OCI-LY3 (cell line): ENCODE data around the gene GAL3ST2.
"Not testable (repeated sequence)": the region's sequence is repeated elsewhere in the genome, so short reads cannot be mapped to it uniquely, and the experiment has no call there.

Experiments
- H2AFZ ChIP-seq: fragments of 200-600, 300-600 bp; shearing (Covaris generic); 2 replicates; pipeline ENCODE4 v1.6.0; 2014; ENCODE audit warnings: antibody characterized with exemption, low read depth, low read length
- H3K27ac ChIP-seq: fragments of 200-600, 300-600 bp; sonication (generic); 2 replicates; pipeline ENCODE4 v1.5.1; 2014; ENCODE audit warnings: mild to moderate bottlenecking, low read length, moderate library complexity, mixed read lengths
- H3K27me3 ChIP-seq: fragments of 200-600, 300-600 bp; sonication (generic); 2 replicates; pipeline ENCODE4 v1.6.1; 2014; ENCODE audit warnings: low read depth, low read length, mixed read lengths
- H3K36me3 ChIP-seq: fragments of 200-600, 300-600 bp; sonication (generic); replicated peaks from 2 replicates; pipeline ENCODE3; 2014; ENCODE audit warnings: low read depth, low read length, mixed read lengths
- H3K4me1 ChIP-seq: fragments of 300-600, 200-600 bp; sonication (generic); 2 replicates; pipeline ENCODE4 v1.6.1; 2014; ENCODE audit warnings: low read length, mixed read lengths
- H3K4me2 ChIP-seq: fragments of 200-600, 300-600 bp; sonication (generic); 2 replicates; pipeline ENCODE4 v1.6.1; 2014; ENCODE audit warnings: low read length, mixed read lengths
- H3K4me3 ChIP-seq: fragments of 300-600, 200-600 bp; sonication (generic); 2 replicates; pipeline ENCODE4 v1.5.1; 2014; ENCODE audit warnings: antibody characterized with exemption, mild to moderate bottlenecking, low read length, moderate library complexity
- H3K79me2 ChIP-seq: fragments of 300-600, 200-600 bp; shearing (Covaris generic); 2 replicates; pipeline ENCODE4 v1.6.1; 2014; ENCODE audit warnings: mild to moderate bottlenecking, low read length, mixed read lengths
- H3K9ac ChIP-seq: fragments of 300-600, 200-600 bp; shearing (Covaris generic); 2 replicates; pipeline ENCODE4 v1.6.0; 2014; ENCODE audit warnings: mild to moderate bottlenecking, low read length, moderate library complexity
- H3K9me3 ChIP-seq: fragments of 200-600, 300-600 bp; shearing (Covaris generic); 2 replicates; pipeline ENCODE4 v1.6.1; 2014; ENCODE audit warnings: low read length, mixed read lengths; ENCODE audit not compliant: insufficient read depth
- H4K20me1 ChIP-seq: fragments of 200-600, 300-600 bp; sonication (generic); 2 replicates; pipeline ENCODE4 v1.6.1; 2016; ENCODE audit warnings: low read length, mixed read lengths; ENCODE audit not compliant: insufficient read depth
- EZH2phosphoT487 ChIP-seq: fragments of 200-600 bp; shearing (Covaris generic); IDR thresholded peaks from 2 replicates; pipeline ENCODE4 v1.6.1; 2018; ENCODE audit warnings: antibody characterized with exemption, mixed run types, low read depth
- TF ChIP-seq, protein P1 (sequence below): fragments of 200-600, 300-600 bp; sonication (generic); IDR thresholded peaks from 2 replicates; pipeline ENCODE4 v1.5.1; 2014; ENCODE audit warnings: antibody characterized with exemption, low read length, low read depth

The GAL3ST2 gene

GRCh38 chr2:241755166-241755565, 21.5 kb upstream of the GAL3ST2 start:
- Histone ChIP-seq H3K9me3 (no peaks in the 10 kb centered on the region), H3K9ac (no peak overlapping the region), H4K20me1 (no peaks in the 10 kb centered on the region), H2AFZ (no peak overlapping the region), H3K4me2 (no peak overlapping the region), H3K27me3 (no peaks in the 10 kb centered on the region), H3K36me3 (peaks cover 11% of the 10 kb centered on the region), H3K79me2 (no peaks in the 10 kb centered on the region), H3K4me1 (no peaks in the 10 kb centered on the region), H3K4me3 (no peak overlapping the region), H3K27ac (no peak overlapping the region)
- TF ChIP-seq, protein P1, sequence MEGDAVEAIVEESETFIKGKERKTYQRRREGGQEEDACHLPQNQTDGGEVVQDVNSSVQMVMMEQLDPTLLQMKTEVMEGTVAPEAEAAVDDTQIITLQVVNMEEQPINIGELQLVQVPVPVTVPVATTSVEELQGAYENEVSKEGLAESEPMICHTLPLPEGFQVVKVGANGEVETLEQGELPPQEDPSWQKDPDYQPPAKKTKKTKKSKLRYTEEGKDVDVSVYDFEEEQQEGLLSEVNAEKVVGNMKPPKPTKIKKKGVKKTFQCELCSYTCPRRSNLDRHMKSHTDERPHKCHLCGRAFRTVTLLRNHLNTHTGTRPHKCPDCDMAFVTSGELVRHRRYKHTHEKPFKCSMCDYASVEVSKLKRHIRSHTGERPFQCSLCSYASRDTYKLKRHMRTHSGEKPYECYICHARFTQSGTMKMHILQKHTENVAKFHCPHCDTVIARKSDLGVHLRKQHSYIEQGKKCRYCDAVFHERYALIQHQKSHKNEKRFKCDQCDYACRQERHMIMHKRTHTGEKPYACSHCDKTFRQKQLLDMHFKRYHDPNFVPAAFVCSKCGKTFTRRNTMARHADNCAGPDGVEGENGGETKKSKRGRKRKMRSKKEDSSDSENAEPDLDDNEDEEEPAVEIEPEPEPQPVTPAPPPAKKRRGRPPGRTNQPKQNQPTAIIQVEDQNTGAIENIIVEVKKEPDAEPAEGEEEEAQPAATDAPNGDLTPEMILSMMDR: no peak
- no peak for TF ChIP-seq EZH2phosphoT487

DNA sequence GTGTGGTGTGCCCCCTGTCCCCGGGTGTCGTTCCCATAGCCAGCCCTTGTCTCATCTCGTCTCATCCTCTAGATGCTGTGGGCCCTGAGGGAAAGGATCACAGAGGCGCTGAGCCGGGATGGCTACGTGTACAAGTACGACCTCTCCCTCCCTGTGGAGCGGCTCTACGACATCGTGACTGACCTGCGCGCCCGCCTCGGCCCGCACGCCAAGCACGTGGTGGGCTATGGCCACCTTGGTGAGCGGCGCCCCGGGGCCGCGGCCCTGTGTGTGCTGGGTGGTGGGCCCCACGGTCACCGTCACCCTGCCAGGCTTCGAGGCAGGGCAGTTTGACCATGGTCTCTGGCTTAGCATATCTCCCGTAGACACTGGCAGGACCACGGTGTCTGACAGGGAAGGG, 20.8 kb upstream of the GAL3ST2 start:
- no peak overlapping the region for H3K9ac ChIP-seq
- no peaks in the 10 kb centered on the region for H3K4me1 ChIP-seq
- no peaks in the 10 kb centered on the region for H4K20me1 ChIP-seq
- no peak overlapping the region for H3K4me2 ChIP-seq
- H3K9me3 ChIP-seq: no peaks in the 10 kb centered on the region
- no peak overlapping the region for H2AFZ ChIP-seq
- no peak overlapping the region for H3K4me3 ChIP-seq
- H3K79me2 ChIP-seq: no peaks in the 10 kb centered on the region
- H3K27me3 ChIP-seq: no peaks in the 10 kb centered on the region
- TF ChIP-seq EZH2phosphoT487: no peak
- TF ChIP-seq, protein P1: no peak
- no peak overlapping the region for H3K27ac ChIP-seq
- peaks cover 17% of the 10 kb centered on the region for H3K36me3 ChIP-seq

GRCh38 chr2:241759067-241759807, 17.4 kb upstream of the GAL3ST2 start:
- H3K79me2 ChIP-seq: no peaks in the 10 kb centered on the region
- no peak overlapping the region for H3K9ac ChIP-seq
- no peak overlapping the region for H3K4me2 ChIP-seq
- peaks cover 19% of the 10 kb centered on the region for H3K36me3 ChIP-seq
- H3K9me3 ChIP-seq: no peaks in the 10 kb centered on the region
- H3K27ac ChIP-seq: no peak overlapping the region
- no peaks in the 10 kb centered on the region for H4K20me1 ChIP-seq
- no peaks in the 10 kb centered on the region for H3K4me1 ChIP-seq
- no peaks in the 10 kb centered on the region for H3K27me3 ChIP-seq
- H2AFZ ChIP-seq: no peak overlapping the region
- TF ChIP-seq, protein P1: no peak
- no peak for TF ChIP-seq EZH2phosphoT487
- no peak overlapping the region for H3K4me3 ChIP-seq

DNA sequence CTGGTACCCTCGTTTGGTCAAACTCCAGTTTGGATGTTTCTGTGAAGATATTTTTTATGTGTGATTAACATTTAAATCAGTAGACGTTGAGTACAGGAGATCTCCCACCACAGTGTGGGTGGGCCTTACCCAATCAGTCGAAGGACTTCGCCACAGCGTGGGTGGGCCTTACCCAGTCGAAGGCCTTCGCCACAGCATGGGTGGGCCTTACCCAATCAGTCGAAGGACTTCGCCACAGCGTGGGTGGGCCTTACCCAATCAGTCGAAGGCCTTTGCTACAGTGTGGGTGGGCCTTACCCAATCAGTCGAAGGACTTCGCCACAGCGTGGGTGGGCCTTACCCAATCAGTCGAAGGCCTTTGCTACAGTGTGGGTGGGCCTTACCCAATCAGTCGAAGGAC, 16.7 kb upstream of the GAL3ST2 start:
- H4K20me1 ChIP-seq, H3K4me2 ChIP-seq, H2AFZ ChIP-seq, H3K4me3 ChIP-seq, H3K9me3 ChIP-seq, H3K27ac ChIP-seq, H3K9ac ChIP-seq, H3K4me1 ChIP-seq, H3K79me2 ChIP-seq, H3K27me3 ChIP-seq: not testable (repeated sequence)
- peaks cover 19% of the 10 kb centered on the region for H3K36me3 ChIP-seq
